ENCODE measurements around the gene KCNC4. TPM values are rescaled to one million over a fixed set of nuclear protein-coding genes. Genes with fewer than 3 reads are reported as not detected.

The KCNC4 gene
- total RNA-seq, 5 donors from 2014 or later (not counting 1 experiment from before 2014, with no cell fraction given): 11.0 to 19.4 (median 15.0) TPM

- Histone ChIP-seq H3K4me1 (ENCODE audit: control insufficient read depth in 1 of 2, extremely low read depth in 1 of 2, insufficient read depth in 2 of 2, low read length in 2 of 2) (no peaks in the 10 kb centered on the region), H3K36me3 (ENCODE audit: control insufficient read depth in 2 of 2, extremely low read depth in 1 of 2, insufficient read depth in 1 of 2, low read length in 1 of 2) (peaks cover 0 to 2% of the 10 kb centered on the region in 2 donors), H3K9me3 (no peaks in the 10 kb centered on the region), H3K4me3 (ENCODE audit: control insufficient read depth in 1 of 2, extremely low read depth in 1 of 2, low read length in 1 of 2) (no peak overlapping the region), H3K27ac (ENCODE audit: low read length) (no peak overlapping the region), H3K27me3 (replicated peaks in 1 of 2; ENCODE audit: control insufficient read depth in 2 of 2, extremely low read depth in 1 of 2, insufficient read depth in 2 of 2, low read length in 1 of 2) (peaks cover 0 to 4% of the 10 kb centered on the region in 2 experiments)
- DNase-seq: no peak
- ChIA-PET CTCF (interaction anchor here (0.7 to 1.0 kb wide), 2 partner anchors 36 to 37 kb away, joined by 5 read pairs; no protein-coding TSS in a partner anchor), POLR2A (no interaction called here)
- peaks cover 2 to 13% (median 3%) of the 10 kb centered on the region in 3 donors for H3K4me1 Mint-ChIP-seq
- ATAC-seq (replicated peaks in 1 of 4): no peak
- no peak overlapping the region for H3K4me3 Mint-ChIP-seq
- 69% methylated on average over 6 of the region's 11 CpGs for WGBS (ENCODE audit: insufficient coverage)
- no peaks in the 10 kb centered on the region for H3K27me3 Mint-ChIP-seq
- no peaks in the 10 kb centered on the region for H3K9me3 Mint-ChIP-seq
- H3K36me3 Mint-ChIP-seq: peaks cover 3% of the 10 kb centered on the region
- H3K27ac Mint-ChIP-seq: no peak overlapping the region
Observed at GRCh38 chr1:110239441-110240430, 29.6 kb downstream of the KCNC4 start.

GRCh38 chr1:110240476-110241210 is 30.5 kb downstream of the KCNC4 start:
- no peak for ATAC-seq (replicated peaks in 1 of 4)
- Mint-ChIP-seq H3K4me3 (no peak overlapping the region), H3K36me3 (no peaks in the 10 kb centered on the region), H3K27me3 (no peaks in the 10 kb centered on the region), H3K9me3 (no peaks in the 10 kb centered on the region), H3K4me1 (peaks cover 2 to 8% (median 3%) of the 10 kb centered on the region in 3 donors), H3K27ac (no peak overlapping the region)
- Histone ChIP-seq H3K27ac (ENCODE audit: low read length) (no peak overlapping the region), H3K27me3 (replicated peaks in 1 of 2; ENCODE audit: control insufficient read depth in 2 of 2, extremely low read depth in 1 of 2, insufficient read depth in 2 of 2, low read length in 1 of 2) (peaks cover 0 to 4% of the 10 kb centered on the region in 2 experiments), H3K36me3 (ENCODE audit: control insufficient read depth in 2 of 2, extremely low read depth in 1 of 2, insufficient read depth in 1 of 2, low read length in 1 of 2) (no peaks in the 10 kb centered on the region), H3K4me3 (ENCODE audit: control insufficient read depth in 1 of 2, extremely low read depth in 1 of 2, low read length in 1 of 2) (no peak overlapping the region), H3K9me3 (no peaks in the 10 kb centered on the region), H3K4me1 (ENCODE audit: control insufficient read depth in 1 of 2, extremely low read depth in 1 of 2, insufficient read depth in 2 of 2, low read length in 2 of 2) (no peaks in the 10 kb centered on the region)
- DNase-seq: no peak
- ChIA-PET CTCF (no interaction called here), POLR2A (no interaction called here)
- 81% methylated on average over 7 of the region's 13 CpGs for WGBS (ENCODE audit: insufficient coverage)

- H3K27ac Mint-ChIP-seq: no peak overlapping the region
- ATAC-seq (replicated peaks in 1 of 4) (no peak), DNase-seq (no peak)
- no peak overlapping the region for H3K4me3 Mint-ChIP-seq
- ChIA-PET POLR2A (no interaction called here), CTCF (interaction anchor here in 1 of 2 donors (0.9 kb wide), 1 partner anchor 34 kb away, joined by 3 read pairs; no protein-coding TSS in a partner anchor)
- no peaks in the 10 kb centered on the region for H3K27me3 Mint-ChIP-seq
- no peak overlapping the region for H3K4me3 ChIP-seq (ENCODE audit: control insufficient read depth in 1 of 2, extremely low read depth in 1 of 2, low read length in 1 of 2)
- no peaks in the 10 kb centered on the region for H3K9me3 ChIP-seq
- peaks cover 2 to 8% (median 3%) of the 10 kb centered on the region in 3 donors for H3K4me1 Mint-ChIP-seq
- H3K36me3 ChIP-seq (ENCODE audit: control insufficient read depth in 2 of 2, extremely low read depth in 1 of 2, insufficient read depth in 1 of 2, low read length in 1 of 2): no peaks in the 10 kb centered on the region
- H3K27ac ChIP-seq (ENCODE audit: low read length): no peak overlapping the region
- H3K9me3 Mint-ChIP-seq: no peaks in the 10 kb centered on the region
- WGBS (ENCODE audit: insufficient coverage): no CpG with 5 or more reads among the region's 2 CpGs
- H3K36me3 Mint-ChIP-seq: no peaks in the 10 kb centered on the region
- H3K27me3 ChIP-seq (replicated peaks in 1 of 2; ENCODE audit: control insufficient read depth in 2 of 2, extremely low read depth in 1 of 2, insufficient read depth in 2 of 2, low read length in 1 of 2): peaks cover 0 to 4% of the 10 kb centered on the region in 2 experiments
- no peaks in the 10 kb centered on the region for H3K4me1 ChIP-seq (ENCODE audit: control insufficient read depth in 1 of 2, extremely low read depth in 1 of 2, insufficient read depth in 2 of 2, low read length in 2 of 2)
Observed at GRCh38 chr1:110241516-110241915, 31.4 kb downstream of the KCNC4 start.

GRCh38 chr1:110242062-110242461 is 31.9 kb downstream of the KCNC4 start:
- no peaks in the 10 kb centered on the region for H3K9me3 ChIP-seq
- no peaks in the 10 kb centered on the region for H3K4me1 ChIP-seq (ENCODE audit: control insufficient read depth in 1 of 2, extremely low read depth in 1 of 2, insufficient read depth in 2 of 2, low read length in 2 of 2)
- ATAC-seq (replicated peaks in 1 of 4) (no peak), DNase-seq (no peak)
- ChIA-PET POLR2A (no interaction called here), CTCF (interaction anchor here in 1 of 2 donors (0.9 kb wide), 1 partner anchor 34 kb away, joined by 3 read pairs; no protein-coding TSS in a partner anchor)
- Mint-ChIP-seq H3K4me3 (no peak overlapping the region), H3K9me3 (no peaks in the 10 kb centered on the region), H3K27me3 (no peaks in the 10 kb centered on the region), H3K27ac (no peak overlapping the region), H3K36me3 (no peaks in the 10 kb centered on the region), H3K4me1 (peaks cover 2 to 8% (median 3%) of the 10 kb centered on the region in 3 donors)
- 63% methylated on average over 1 of the region's 4 CpGs for WGBS (ENCODE audit: insufficient coverage)
- peaks cover 0 to 4% of the 10 kb centered on the region in 2 experiments for H3K27me3 ChIP-seq (replicated peaks in 1 of 2; ENCODE audit: control insufficient read depth in 2 of 2, extremely low read depth in 1 of 2, insufficient read depth in 2 of 2, low read length in 1 of 2)
- H3K36me3 ChIP-seq (ENCODE audit: control insufficient read depth in 2 of 2, extremely low read depth in 1 of 2, insufficient read depth in 1 of 2, low read length in 1 of 2): no peaks in the 10 kb centered on the region
- H3K4me3 ChIP-seq (ENCODE audit: control insufficient read depth in 1 of 2, extremely low read depth in 1 of 2, low read length in 1 of 2): no peak overlapping the region
- H3K27ac ChIP-seq (ENCODE audit: low read length): no peak overlapping the region

- no peak overlapping the region for H3K27ac ChIP-seq (ENCODE audit: low read length)
- DNase-seq (no peak), ATAC-seq (replicated peaks in 1 of 4) (no peak)
- H3K27me3 Mint-ChIP-seq: no peaks in the 10 kb centered on the region
- no peak overlapping the region for H3K4me3 ChIP-seq (ENCODE audit: control insufficient read depth in 1 of 2, extremely low read depth in 1 of 2, low read length in 1 of 2)
- H3K36me3 Mint-ChIP-seq: no peaks in the 10 kb centered on the region
- H3K4me3 Mint-ChIP-seq: no peak overlapping the region
- ChIA-PET POLR2A (no interaction called here), CTCF (no interaction called here)
- H3K36me3 ChIP-seq (ENCODE audit: control insufficient read depth in 2 of 2, extremely low read depth in 1 of 2, insufficient read depth in 1 of 2, low read length in 1 of 2): no peaks in the 10 kb centered on the region
- H3K4me1 Mint-ChIP-seq: peaks cover 2 to 8% (median 3%) of the 10 kb centered on the region in 3 donors
- H3K27me3 ChIP-seq (replicated peaks in 1 of 2; ENCODE audit: control insufficient read depth in 2 of 2, extremely low read depth in 1 of 2, insufficient read depth in 2 of 2, low read length in 1 of 2): peaks cover 0 to 4% of the 10 kb centered on the region in 2 experiments
- H3K4me1 ChIP-seq (ENCODE audit: control insufficient read depth in 1 of 2, extremely low read depth in 1 of 2, insufficient read depth in 2 of 2, low read length in 2 of 2): no peaks in the 10 kb centered on the region
- no peaks in the 10 kb centered on the region for H3K9me3 ChIP-seq
- WGBS (ENCODE audit: insufficient coverage): 93% methylated on average over 3 of the region's 4 CpGs
- H3K27ac Mint-ChIP-seq: no peak overlapping the region
- H3K9me3 Mint-ChIP-seq: no peaks in the 10 kb centered on the region
Observed at GRCh38 chr1:110242731-110243130, 32.6 kb downstream of the KCNC4 start.

- H3K4me3 ChIP-seq (ENCODE audit: control insufficient read depth in 1 of 2, extremely low read depth in 1 of 2, low read length in 1 of 2): no peak overlapping the region
- Mint-ChIP-seq H3K9me3 (no peaks in the 10 kb centered on the region), H3K4me3 (no peak overlapping the region), H3K27ac (no peak overlapping the region), H3K36me3 (no peaks in the 10 kb centered on the region), H3K4me1 (peaks cover 2 to 8% (median 3%) of the 10 kb centered on the region in 3 donors), H3K27me3 (no peaks in the 10 kb centered on the region)
- POLR2A ChIA-PET: no interaction called here
- H3K9me3 ChIP-seq: no peaks in the 10 kb centered on the region
- WGBS (ENCODE audit: insufficient coverage): 38% methylated on average over 1 of the region's 7 CpGs
- H3K4me1 ChIP-seq (ENCODE audit: control insufficient read depth in 1 of 2, extremely low read depth in 1 of 2, insufficient read depth in 2 of 2, low read length in 2 of 2): no peaks in the 10 kb centered on the region
- DNase-seq (no peak), ATAC-seq (replicated peaks in 1 of 4) (no peak)
- CTCF ChIA-PET: interaction anchor here in 1 of 2 donors (1.0 kb wide), 1 partner anchor 34 kb away, joined by 3 read pairs; no protein-coding TSS in a partner anchor
- H3K27ac ChIP-seq (ENCODE audit: low read length): no peak overlapping the region
- peaks cover 0 to 4% of the 10 kb centered on the region in 2 experiments for H3K27me3 ChIP-seq (replicated peaks in 1 of 2; ENCODE audit: control insufficient read depth in 2 of 2, extremely low read depth in 1 of 2, insufficient read depth in 2 of 2, low read length in 1 of 2)
- no peaks in the 10 kb centered on the region for H3K36me3 ChIP-seq (ENCODE audit: control insufficient read depth in 2 of 2, extremely low read depth in 1 of 2, insufficient read depth in 1 of 2, low read length in 1 of 2)
Observed at GRCh38 chr1:110243146-110243545, 33.0 kb downstream of the KCNC4 start.
